Stomach (tissue), 4 donors: ENCODE results near the gene ADAM22.

Experiments
- EP300 ChIP-seq: sonication (generic); formaldehyde crosslinking; IDR thresholded peaks from one replicate; pipeline ENCODE4 v1.6.1; 2017; ENCODE audit warnings: antibody characterized with exemption
- POLR2A ChIP-seq, 4 donors: fragments of 450-650 bp; IDR thresholded peaks; one replicate each; pipeline ENCODE4 v1.6.1; 2016; ENCODE audit warnings: antibody characterized with exemption in 4 of 4, control low read depth in 2 of 4, mild to moderate bottlenecking in 1 of 4, moderate library complexity in 1 of 4
- POLR2AphosphoS5 ChIP-seq, 3 donors: sonication (generic); formaldehyde crosslinking; IDR thresholded peaks; one replicate each; pipeline ENCODE4 v1.6.1; 2016; ENCODE audit warnings: antibody characterized with exemption in 3 of 3
- TF ChIP-seq, protein P1 (sequence below), 7 experiments: fragments of 450-650 bp in 4 of 7; fragments of 200-600 bp in 3 of 7; sonication (generic) in 3 of 7; IDR thresholded peaks; one replicate each; pipeline ENCODE4 v1.5.1; 2016 to 2019; ENCODE audit warnings: antibody characterized with exemption in 7 of 7, control low read depth in 2 of 7, mild to moderate bottlenecking in 1 of 7

DNA sequence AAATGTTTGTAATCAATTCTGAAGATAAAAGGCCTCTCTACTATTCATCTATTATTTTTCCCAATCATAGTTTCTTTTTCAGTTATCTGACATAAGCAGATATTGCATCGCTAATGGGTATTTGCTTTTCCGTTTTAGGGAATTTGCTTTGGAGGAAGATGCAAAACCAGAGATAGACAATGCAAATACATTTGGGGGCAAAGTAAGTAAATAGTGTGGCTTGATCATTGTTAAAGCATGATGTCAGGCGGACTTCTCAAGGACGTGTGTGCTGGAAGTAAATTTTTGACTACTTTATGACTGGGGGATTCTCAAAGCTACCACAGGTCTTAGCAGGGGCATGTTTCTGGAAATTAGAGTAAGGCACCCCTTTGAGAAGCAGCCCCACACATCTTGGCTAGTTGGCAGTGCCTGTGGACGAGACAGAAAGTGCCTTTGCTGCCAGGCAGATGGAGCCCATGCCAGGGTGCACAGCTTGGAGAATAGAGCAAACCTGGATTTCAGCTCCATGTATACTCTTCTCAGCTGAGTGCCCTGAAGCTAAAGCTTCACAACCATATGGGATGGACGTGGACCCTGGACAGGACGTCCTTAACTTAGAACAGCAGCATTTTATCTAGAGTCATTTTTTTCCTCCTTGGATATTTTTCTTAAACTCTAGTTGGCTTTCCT, 217.2 kb downstream of the ADAM22 start:
- TF ChIP-seq, protein P1, sequence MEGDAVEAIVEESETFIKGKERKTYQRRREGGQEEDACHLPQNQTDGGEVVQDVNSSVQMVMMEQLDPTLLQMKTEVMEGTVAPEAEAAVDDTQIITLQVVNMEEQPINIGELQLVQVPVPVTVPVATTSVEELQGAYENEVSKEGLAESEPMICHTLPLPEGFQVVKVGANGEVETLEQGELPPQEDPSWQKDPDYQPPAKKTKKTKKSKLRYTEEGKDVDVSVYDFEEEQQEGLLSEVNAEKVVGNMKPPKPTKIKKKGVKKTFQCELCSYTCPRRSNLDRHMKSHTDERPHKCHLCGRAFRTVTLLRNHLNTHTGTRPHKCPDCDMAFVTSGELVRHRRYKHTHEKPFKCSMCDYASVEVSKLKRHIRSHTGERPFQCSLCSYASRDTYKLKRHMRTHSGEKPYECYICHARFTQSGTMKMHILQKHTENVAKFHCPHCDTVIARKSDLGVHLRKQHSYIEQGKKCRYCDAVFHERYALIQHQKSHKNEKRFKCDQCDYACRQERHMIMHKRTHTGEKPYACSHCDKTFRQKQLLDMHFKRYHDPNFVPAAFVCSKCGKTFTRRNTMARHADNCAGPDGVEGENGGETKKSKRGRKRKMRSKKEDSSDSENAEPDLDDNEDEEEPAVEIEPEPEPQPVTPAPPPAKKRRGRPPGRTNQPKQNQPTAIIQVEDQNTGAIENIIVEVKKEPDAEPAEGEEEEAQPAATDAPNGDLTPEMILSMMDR (IDR thresholded peaks at IDR 0.05) = no peak
- TF ChIP-seq POLR2AphosphoS5 (IDR thresholded peaks at IDR 0.05) (no peak), POLR2A (IDR thresholded peaks at IDR 0.05) (no peak), EP300 (no peak)
